Activated T-cell treated with anti-CD3 and anti-CD28 coated beads, Interleukin-2, amount 50 U/mL, for 24 hours (primary cell): ENCODE measurements around the gene LRRC8E.
A peak's percentile ranks its signal among the peaks of the same experiment; 100 is the strongest.

Source experiments
- DNase-seq: peaks from one replicate; pipeline ENCODE4 v3.0.0-alpha.2; 2020
- H3K27ac Mint-ChIP-seq: 2 replicates; pipeline ENCODE4 v1.8.0; 2020; ENCODE audit warnings: mild to moderate bottlenecking, mixed read lengths
- H3K27me3 Mint-ChIP-seq: 2 replicates; pipeline ENCODE4 v1.8.0; 2020; ENCODE audit warnings: mixed read lengths
- H3K36me3 Mint-ChIP-seq: 2 replicates; pipeline ENCODE4 v1.8.0; 2020; ENCODE audit warnings: low read depth, mixed read lengths
- H3K4me1 Mint-ChIP-seq: 2 replicates; pipeline ENCODE4 v1.8.0; 2020; ENCODE audit warnings: low read depth, mixed read lengths
- H3K4me3 Mint-ChIP-seq: 2 replicates; pipeline ENCODE4 v1.8.0; 2020; ENCODE audit warnings: mild to moderate bottlenecking, moderate library complexity, mixed read lengths
- H3K9me3 Mint-ChIP-seq: 2 replicates; pipeline ENCODE4 v1.8.0; 2020; ENCODE audit warnings: mixed read lengths

Gene LRRC8E

GRCh38 chr19:7868671-7869452 lies 19.4 kb upstream of the LRRC8E start:
- no peaks in the 10 kb centered on the region for H3K36me3 Mint-ChIP-seq
- H3K9me3 Mint-ChIP-seq, result no peaks in the 10 kb centered on the region
- H3K27ac Mint-ChIP-seq, result no peak overlapping the region
- peaks cover 37% of the 10 kb centered on the region for H3K4me1 Mint-ChIP-seq
- H3K27me3 Mint-ChIP-seq, result peaks cover 51% of the 10 kb centered on the region
- DNase-seq, result peak; percentile 92
- peak overlapping the region; percentile 72 for H3K4me3 Mint-ChIP-seq

GRCh38 chr19:7869453-7869909 lies 18.8 kb upstream of the LRRC8E start:
- peaks cover 38% of the 10 kb centered on the region for H3K4me1 Mint-ChIP-seq
- DNase-seq, result peak; percentile 93

GRCh38 chr19:7869910-7870511 lies 18.3 kb upstream of the LRRC8E start:
- no peak overlapping the region for H3K27ac Mint-ChIP-seq
- H3K27me3 Mint-ChIP-seq, result peaks cover 50% of the 10 kb centered on the region
- peak overlapping the region; percentile 43 for H3K4me3 Mint-ChIP-seq
- H3K9me3 Mint-ChIP-seq, result no peaks in the 10 kb centered on the region
- no peak for DNase-seq
- no peaks in the 10 kb centered on the region for H3K36me3 Mint-ChIP-seq
- peaks cover 40% of the 10 kb centered on the region for H3K4me1 Mint-ChIP-seq

More at GRCh38 chr19:7869453-7869909, 18.8 kb upstream of the LRRC8E start:
- Mint-ChIP-seq H3K27me3 (peaks cover 50% of the 10 kb centered on the region), H3K9me3 (no peaks in the 10 kb centered on the region), H3K4me3 (peak overlapping the region; percentile 45), H3K27ac (no peak overlapping the region), H3K36me3 (no peaks in the 10 kb centered on the region)

- Mint-ChIP-seq H3K4me3 (no peak overlapping the region), H3K36me3 (no peaks in the 10 kb centered on the region), H3K27ac (no peak overlapping the region), H3K9me3 (no peaks in the 10 kb centered on the region), H3K4me1 (peaks cover 34% of the 10 kb centered on the region), H3K27me3 (peaks cover 49% of the 10 kb centered on the region)
- peak; percentile 64 for DNase-seq
Measured at GRCh38 chr19:7870571-7871436, 17.5 kb upstream of the LRRC8E start.

- no peaks in the 10 kb centered on the region for H3K36me3 Mint-ChIP-seq
- peaks cover 48% of the 10 kb centered on the region for H3K27me3 Mint-ChIP-seq
- peaks cover 34% of the 10 kb centered on the region for H3K4me1 Mint-ChIP-seq
- H3K4me3 Mint-ChIP-seq, result no peak overlapping the region
- no peak overlapping the region for H3K27ac Mint-ChIP-seq
- H3K9me3 Mint-ChIP-seq, result no peaks in the 10 kb centered on the region
- DNase-seq, result peak; percentile 82
Measured at GRCh38 chr19:7871437-7872305, 16.6 kb upstream of the LRRC8E start.

GRCh38 chr19:7872306-7873204 lies 15.8 kb upstream of the LRRC8E start:
- DNase-seq, result no peak
- peaks cover 34% of the 10 kb centered on the region for H3K4me1 Mint-ChIP-seq
- peak overlapping the region; percentile 23 for H3K4me3 Mint-ChIP-seq
- no peaks in the 10 kb centered on the region for H3K36me3 Mint-ChIP-seq
- peaks cover 42% of the 10 kb centered on the region for H3K27me3 Mint-ChIP-seq
- no peaks in the 10 kb centered on the region for H3K9me3 Mint-ChIP-seq
- no peak overlapping the region for H3K27ac Mint-ChIP-seq

GRCh38 chr19:7873304-7874075 lies 14.8 kb upstream of the LRRC8E start:
- Mint-ChIP-seq H3K27ac (no peak overlapping the region), H3K4me1 (peaks cover 31% of the 10 kb centered on the region), H3K9me3 (no peaks in the 10 kb centered on the region), H3K27me3 (peaks cover 41% of the 10 kb centered on the region), H3K4me3 (peak overlapping the region; percentile 61), H3K36me3 (no peaks in the 10 kb centered on the region)
- DNase-seq, result no peak

GRCh38 chr19:7874076-7874896 lies 14.0 kb upstream of the LRRC8E start, which contains the start of gene PRR36:
TSS of gene PRR36 (minus strand) at chr19:7874390. CDS start at chr19:7873689, 701 bp downstream.
- H3K4me1 Mint-ChIP-seq, result peaks cover 26% of the 10 kb centered on the region
- peaks cover 41% of the 10 kb centered on the region for H3K27me3 Mint-ChIP-seq
- H3K9me3 Mint-ChIP-seq, result no peaks in the 10 kb centered on the region
- peak within 1 kb of the TSS; percentile 61 for H3K4me3 Mint-ChIP-seq
- H3K36me3 Mint-ChIP-seq, result no peaks in the 10 kb centered on the region
- H3K27ac Mint-ChIP-seq, result no peak within 1 kb of the TSS
- DNase-seq, result peak; percentile 57

GRCh38 chr19:7874897-7875273 lies 13.4 kb upstream of the LRRC8E start:
- Mint-ChIP-seq H3K4me1 (peaks cover 25% of the 10 kb centered on the region), H3K36me3 (no peaks in the 10 kb centered on the region), H3K4me3 (peak overlapping the region; percentile 35), H3K27me3 (peaks cover 41% of the 10 kb centered on the region), H3K27ac (no peak overlapping the region), H3K9me3 (no peaks in the 10 kb centered on the region)
- DNase-seq, result no peak

GRCh38 chr19:7877249-7877836 lies 11.0 kb upstream of the LRRC8E start:
- no peak for DNase-seq
- Mint-ChIP-seq H3K4me3 (no peak overlapping the region), H3K36me3 (no peaks in the 10 kb centered on the region), H3K4me1 (peaks cover 10% of the 10 kb centered on the region), H3K9me3 (no peaks in the 10 kb centered on the region), H3K27me3 (peaks cover 28% of the 10 kb centered on the region), H3K27ac (no peak overlapping the region)

- H3K27me3 Mint-ChIP-seq, result peaks cover 17% of the 10 kb centered on the region
- no peaks in the 10 kb centered on the region for H3K36me3 Mint-ChIP-seq
- H3K4me1 Mint-ChIP-seq, result peaks cover 4% of the 10 kb centered on the region
- no peaks in the 10 kb centered on the region for H3K9me3 Mint-ChIP-seq
- no peak for DNase-seq
- H3K4me3 Mint-ChIP-seq, result no peak overlapping the region
- no peak overlapping the region for H3K27ac Mint-ChIP-seq
Measured at GRCh38 chr19:7879111-7879807, 9.1 kb upstream of the LRRC8E start.
